Measurements from ENCODE around the gene WDFY2. TPM values are rescaled to one million over a fixed set of nuclear protein-coding genes. Genes with fewer than 3 reads are reported as not detected.

Gene WDFY2
- polyA plus RNA-seq, 3 donors: 6.5 to 40.1 (median 9.1) TPM

- no peak overlapping the region for H3K27ac ChIP-seq (ENCODE audit: low read depth in 1 of 2, low read length in 2 of 2)
- Mint-ChIP-seq H3K4me3 (no peak overlapping the region), H3K27ac (no peak overlapping the region), H3K9me3 (peaks cover 6 to 21% (median 16%) of the 10 kb centered on the region in 7 donors), H3K27me3 (ENCODE audit: low read depth in 3 of 3) (peaks cover 0 to 2% (median 0%) of the 10 kb centered on the region in 3 donors), H3K4me1 (no peaks in the 10 kb centered on the region), H3K36me3 (peaks cover 80 to 93% of the 10 kb centered on the region in 2 donors)
- H3K4me2 ChIP-seq (replicated peaks; ENCODE audit: extremely low read depth, low read length, poor library complexity, severe bottlenecking): no peak overlapping the region
- no peak for TF ChIP-seq CTCF (IDR thresholded peaks at IDR 0.05)
- intact Hi-C loops (cut with micrococcal nuclease): no loop called here
- no peak overlapping the region for H3K9ac ChIP-seq (ENCODE audit: insufficient read depth, low read length, poor library complexity, severe bottlenecking)
- H3K79me2 ChIP-seq (ENCODE audit: insufficient read depth, low read length): peaks cover 13% of the 10 kb centered on the region
- no peak overlapping the region for H2AFZ ChIP-seq (ENCODE audit: insufficient read depth, low read depth, low read length, poor library complexity, severe bottlenecking)
- H3K9me3 ChIP-seq (replicated peaks in 1 of 2; ENCODE audit: control insufficient read depth in 1 of 2, insufficient read depth in 1 of 2, low read length in 2 of 2): peaks cover 15 to 24% of the 10 kb centered on the region in 2 donors
- no CpG with 5 or more reads among the region's 2 CpGs for WGBS (ENCODE audit: insufficient coverage)
- H3K27me3 ChIP-seq (ENCODE audit: control insufficient read depth in 2 of 2, insufficient read depth in 2 of 2, low read length in 2 of 2): no peaks in the 10 kb centered on the region
- H3K4me1 ChIP-seq (ENCODE audit: control insufficient read depth in 1 of 2, insufficient read depth in 2 of 2, low read length in 2 of 2): no peaks in the 10 kb centered on the region
- no peak for DNase-seq
- H3K36me3 ChIP-seq (replicated peaks in 1 of 2; ENCODE audit: control insufficient read depth in 1 of 2, insufficient read depth in 2 of 2, low read length in 2 of 2): peaks cover 81 to 97% of the 10 kb centered on the region in 2 donors
- no peak overlapping the region for H3K4me3 ChIP-seq (replicated peaks in 1 of 3; ENCODE audit: low read depth in 2 of 3, low read length in 3 of 3)
- peaks cover 10% of the 10 kb centered on the region for H4K20me1 ChIP-seq (ENCODE audit: insufficient read depth, low read length)
Observed at GRCh38 chr13:51745243-51745642, 161.0 kb downstream of the WDFY2 start.

- Mint-ChIP-seq H3K9me3 (peaks cover 6 to 21% (median 16%) of the 10 kb centered on the region in 7 donors), H3K36me3 (peaks cover 82 to 93% of the 10 kb centered on the region in 2 donors), H3K4me3 (no peak overlapping the region), H3K4me1 (no peaks in the 10 kb centered on the region), H3K27me3 (ENCODE audit: low read depth in 3 of 3) (peaks cover 0 to 2% (median 0%) of the 10 kb centered on the region in 3 donors), H3K27ac (no peak overlapping the region)
- no peak for DNase-seq
- H3K27ac ChIP-seq (ENCODE audit: low read depth in 1 of 2, low read length in 2 of 2): no peak overlapping the region
- intact Hi-C loops (cut with micrococcal nuclease): no loop called here
- H2AFZ ChIP-seq (ENCODE audit: insufficient read depth, low read depth, low read length, poor library complexity, severe bottlenecking): no peak overlapping the region
- no peaks in the 10 kb centered on the region for H3K27me3 ChIP-seq (ENCODE audit: control insufficient read depth in 2 of 2, insufficient read depth in 2 of 2, low read length in 2 of 2)
- peaks cover 13% of the 10 kb centered on the region for H3K79me2 ChIP-seq (ENCODE audit: insufficient read depth, low read length)
- H3K4me2 ChIP-seq (replicated peaks; ENCODE audit: extremely low read depth, low read length, poor library complexity, severe bottlenecking): no peak overlapping the region
- H3K4me1 ChIP-seq (ENCODE audit: control insufficient read depth in 1 of 2, insufficient read depth in 2 of 2, low read length in 2 of 2): no peaks in the 10 kb centered on the region
- no peak for TF ChIP-seq CTCF (IDR thresholded peaks at IDR 0.05)
- peaks cover 16% of the 10 kb centered on the region for H4K20me1 ChIP-seq (ENCODE audit: insufficient read depth, low read length)
- H3K9ac ChIP-seq (ENCODE audit: insufficient read depth, low read length, poor library complexity, severe bottlenecking): no peak overlapping the region
- H3K36me3 ChIP-seq (replicated peaks in 1 of 2; ENCODE audit: control insufficient read depth in 1 of 2, insufficient read depth in 2 of 2, low read length in 2 of 2): peaks cover 82 to 97% of the 10 kb centered on the region in 2 donors
- 100% methylated on average over 1 of the region's 2 CpGs for WGBS (ENCODE audit: insufficient coverage)
- peaks cover 15 to 24% of the 10 kb centered on the region in 2 donors for H3K9me3 ChIP-seq (replicated peaks in 1 of 2; ENCODE audit: control insufficient read depth in 1 of 2, insufficient read depth in 1 of 2, low read length in 2 of 2)
- H3K4me3 ChIP-seq (replicated peaks in 1 of 3; ENCODE audit: low read depth in 2 of 3, low read length in 3 of 3): no peak overlapping the region
Observed at GRCh38 chr13:51746802-51747201, 162.5 kb downstream of the WDFY2 start.
